ENCODE data around the gene ZNF70. TPM values are rescaled to one million over a fixed set of nuclear protein-coding genes. Genes with fewer than 3 reads are reported as not detected.

ZNF70 gene
- total and polyA plus RNA-seq, 10 of the 15 experiments (the other 5 are each of a cell fraction or from before 2014, with no cell fraction given) = 0.15 to 2.3 (median 0.85) TPM

DNA sequence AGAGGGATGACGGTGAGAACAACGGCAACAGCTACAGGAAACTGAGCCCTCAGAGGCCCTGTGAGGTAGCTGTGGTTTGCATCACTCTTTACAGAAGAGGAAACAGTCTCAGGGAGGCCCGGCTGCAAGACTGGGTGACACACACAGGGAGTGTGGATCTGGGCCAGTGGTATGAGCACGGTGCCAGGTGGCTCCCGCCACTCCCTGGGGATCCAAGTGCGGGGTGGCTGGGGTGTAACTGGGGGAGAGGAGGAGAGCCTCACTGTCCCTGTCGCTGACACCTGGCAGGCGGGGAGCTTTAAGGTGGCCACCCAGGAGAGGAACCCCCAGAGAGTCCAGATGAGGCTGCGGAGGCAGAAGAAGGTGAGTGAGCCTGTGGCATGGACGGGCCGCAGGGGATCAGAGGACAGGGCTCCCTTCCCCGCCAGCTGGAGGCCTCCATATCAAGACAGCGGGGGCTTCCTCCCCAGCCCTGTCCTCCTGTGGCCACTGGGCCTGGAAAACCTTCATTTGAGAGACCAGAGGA, 54.5 kb downstream of the ZNF70 start (continued):
- no peak for TF ChIP-seq MYC (IDR thresholded peaks at IDR 0.05; ENCODE audit: insufficient read depth, insufficient read length, insufficient replicate concordance, low read length, severe bottlenecking)
- TF ChIP-seq, protein P1, sequence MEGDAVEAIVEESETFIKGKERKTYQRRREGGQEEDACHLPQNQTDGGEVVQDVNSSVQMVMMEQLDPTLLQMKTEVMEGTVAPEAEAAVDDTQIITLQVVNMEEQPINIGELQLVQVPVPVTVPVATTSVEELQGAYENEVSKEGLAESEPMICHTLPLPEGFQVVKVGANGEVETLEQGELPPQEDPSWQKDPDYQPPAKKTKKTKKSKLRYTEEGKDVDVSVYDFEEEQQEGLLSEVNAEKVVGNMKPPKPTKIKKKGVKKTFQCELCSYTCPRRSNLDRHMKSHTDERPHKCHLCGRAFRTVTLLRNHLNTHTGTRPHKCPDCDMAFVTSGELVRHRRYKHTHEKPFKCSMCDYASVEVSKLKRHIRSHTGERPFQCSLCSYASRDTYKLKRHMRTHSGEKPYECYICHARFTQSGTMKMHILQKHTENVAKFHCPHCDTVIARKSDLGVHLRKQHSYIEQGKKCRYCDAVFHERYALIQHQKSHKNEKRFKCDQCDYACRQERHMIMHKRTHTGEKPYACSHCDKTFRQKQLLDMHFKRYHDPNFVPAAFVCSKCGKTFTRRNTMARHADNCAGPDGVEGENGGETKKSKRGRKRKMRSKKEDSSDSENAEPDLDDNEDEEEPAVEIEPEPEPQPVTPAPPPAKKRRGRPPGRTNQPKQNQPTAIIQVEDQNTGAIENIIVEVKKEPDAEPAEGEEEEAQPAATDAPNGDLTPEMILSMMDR (IDR thresholded peaks at IDR 0.05 in 2 of 3, conservative IDR thresholded peaks at IDR 0.05 in 1 of 3; ENCODE audit: control insufficient read depth in 2 of 3, extremely low read depth in 1 of 3, insufficient read depth in 1 of 3, low read depth in 3 of 3, low read length in 3 of 3) = no peak
- TF ChIP-seq SP1 (IDR thresholded peaks at IDR 0.05; ENCODE audit: low read depth, low read length) = peak; percentile 20
- TF ChIP-seq SIX5 (IDR thresholded peaks at IDR 0.05; ENCODE audit: low read depth, low read length, severe bottlenecking) = no peak
- TF ChIP-seq ZNF217 (IDR thresholded peaks at IDR 0.05) = no peak
- TF ChIP-seq HDGF (IDR thresholded peaks at IDR 0.05) = no peak
- TF ChIP-seq, protein P2, sequence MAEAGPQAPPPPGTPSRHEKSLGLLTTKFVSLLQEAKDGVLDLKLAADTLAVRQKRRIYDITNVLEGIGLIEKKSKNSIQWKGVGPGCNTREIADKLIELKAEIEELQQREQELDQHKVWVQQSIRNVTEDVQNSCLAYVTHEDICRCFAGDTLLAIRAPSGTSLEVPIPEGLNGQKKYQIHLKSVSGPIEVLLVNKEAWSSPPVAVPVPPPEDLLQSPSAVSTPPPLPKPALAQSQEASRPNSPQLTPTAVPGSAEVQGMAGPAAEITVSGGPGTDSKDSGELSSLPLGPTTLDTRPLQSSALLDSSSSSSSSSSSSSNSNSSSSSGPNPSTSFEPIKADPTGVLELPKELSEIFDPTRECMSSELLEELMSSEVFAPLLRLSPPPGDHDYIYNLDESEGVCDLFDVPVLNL (IDR thresholded peaks at IDR 0.05; ENCODE audit: low read depth, low read length) = no peak
- TF ChIP-seq BACH1 (IDR thresholded peaks at IDR 0.05; ENCODE audit: borderline replicate concordance) = no peak
- TF ChIP-seq TCF12 (IDR thresholded peaks at IDR 0.05; ENCODE audit: low read depth, low read length) = no peak
- no peak for TF ChIP-seq NFYB (IDR thresholded peaks at IDR 0.05; ENCODE audit: insufficient read depth, low read depth, low read length)
- TF ChIP-seq BRCA1 (IDR thresholded peaks at IDR 0.05; ENCODE audit: low read depth, low read length) = no peak
- TF ChIP-seq IRF4 (IDR thresholded peaks at IDR 0.05; ENCODE audit: low read depth, low read length) = no peak
- no peak for TF ChIP-seq TAF1 (IDR thresholded peaks at IDR 0.05; ENCODE audit: borderline replicate concordance, low read depth, low read length)
- TF ChIP-seq BMI1 (IDR thresholded peaks at IDR 0.05; ENCODE audit: borderline replicate concordance) = no peak
- TF ChIP-seq EZH2 (IDR thresholded peaks at IDR 0.05; ENCODE audit: borderline replicate concordance, control insufficient read depth, low read depth, low read length) = no peak
- TF ChIP-seq YY1 (IDR thresholded peaks at IDR 0.05; ENCODE audit: low read depth, low read length) = 0 out of 2 replicates have a peak, but pooled peaks have one; percentile 18
- no peak for TF ChIP-seq ESRRA (IDR thresholded peaks at IDR 0.05; ENCODE audit: low read length)
- no peak for TF ChIP-seq TCF7 (IDR thresholded peaks at IDR 0.05; ENCODE audit: borderline replicate concordance)
- no peak for TF ChIP-seq RBBP5 (conservative IDR thresholded peaks at IDR 0.05)
- TF ChIP-seq HDAC6 (IDR thresholded peaks at IDR 0.05; ENCODE audit: unreplicated experiment) = no peak
- TF ChIP-seq, protein P3, sequence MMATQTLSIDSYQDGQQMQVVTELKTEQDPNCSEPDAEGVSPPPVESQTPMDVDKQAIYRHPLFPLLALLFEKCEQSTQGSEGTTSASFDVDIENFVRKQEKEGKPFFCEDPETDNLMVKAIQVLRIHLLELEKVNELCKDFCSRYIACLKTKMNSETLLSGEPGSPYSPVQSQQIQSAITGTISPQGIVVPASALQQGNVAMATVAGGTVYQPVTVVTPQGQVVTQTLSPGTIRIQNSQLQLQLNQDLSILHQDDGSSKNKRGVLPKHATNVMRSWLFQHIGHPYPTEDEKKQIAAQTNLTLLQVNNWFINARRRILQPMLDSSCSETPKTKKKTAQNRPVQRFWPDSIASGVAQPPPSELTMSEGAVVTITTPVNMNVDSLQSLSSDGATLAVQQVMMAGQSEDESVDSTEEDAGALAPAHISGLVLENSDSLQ (IDR thresholded peaks at IDR 0.05) = no peak
- TF ChIP-seq, protein P4, sequence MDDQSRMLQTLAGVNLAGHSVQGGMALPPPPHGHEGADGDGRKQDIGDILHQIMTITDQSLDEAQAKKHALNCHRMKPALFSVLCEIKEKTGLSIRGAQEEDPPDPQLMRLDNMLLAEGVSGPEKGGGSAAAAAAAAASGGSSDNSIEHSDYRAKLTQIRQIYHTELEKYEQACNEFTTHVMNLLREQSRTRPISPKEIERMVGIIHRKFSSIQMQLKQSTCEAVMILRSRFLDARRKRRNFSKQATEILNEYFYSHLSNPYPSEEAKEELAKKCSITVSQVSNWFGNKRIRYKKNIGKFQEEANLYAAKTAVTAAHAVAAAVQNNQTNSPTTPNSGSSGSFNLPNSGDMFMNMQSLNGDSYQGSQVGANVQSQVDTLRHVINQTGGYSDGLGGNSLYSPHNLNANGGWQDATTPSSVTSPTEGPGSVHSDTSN (IDR thresholded peaks at IDR 0.05; ENCODE audit: insufficient replicate concordance, low read depth, low read length) = no peak
- TF ChIP-seq ZNF24 (IDR thresholded peaks at IDR 0.05) = peak; percentile 54
